GM12864 (cell line): ENCODE data around the gene CYSTM1.

Source experiments
- DNase-seq: peaks from one replicate; pipeline ENCODE4 v3.0.0-alpha.2; 2011; ENCODE audit warnings: low read depth
- H3K4me3 ChIP-seq: 2 replicates; pipeline ENCODE4 v1.5.1; 2011; ENCODE audit warnings: mild to moderate bottlenecking, low read depth, low read length, control low read depth
- TF ChIP-seq, protein P1 (sequence below): IDR thresholded peaks from 2 replicates; pipeline ENCODE4 v1.5.1; 2011; ENCODE audit warnings: low read depth, mild to moderate bottlenecking, moderate library complexity, low read length, control low read depth, inconsistent platforms; ENCODE audit errors: missing control alignments

CYSTM1 gene

DNA sequence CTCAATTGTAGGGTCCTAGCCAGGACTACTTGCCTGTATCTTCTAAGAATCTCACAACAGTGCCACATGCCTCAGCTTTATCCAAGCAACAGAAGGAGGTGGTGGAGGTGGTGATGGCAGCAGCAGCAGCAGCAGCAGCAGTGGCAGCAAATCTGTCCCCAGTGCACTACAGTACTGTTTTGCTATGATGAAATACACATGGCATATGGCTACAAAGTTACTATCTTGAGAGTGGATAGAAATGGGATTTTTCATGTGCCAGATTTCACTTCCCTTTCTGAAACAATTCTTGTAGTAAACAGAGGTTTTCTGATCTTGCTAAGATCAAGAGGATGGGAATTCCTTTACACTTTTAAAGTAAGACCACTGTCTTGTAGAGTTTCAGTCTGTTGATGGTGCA lies 8.1 kb upstream of the CYSTM1 start:
- TF ChIP-seq, protein P1, sequence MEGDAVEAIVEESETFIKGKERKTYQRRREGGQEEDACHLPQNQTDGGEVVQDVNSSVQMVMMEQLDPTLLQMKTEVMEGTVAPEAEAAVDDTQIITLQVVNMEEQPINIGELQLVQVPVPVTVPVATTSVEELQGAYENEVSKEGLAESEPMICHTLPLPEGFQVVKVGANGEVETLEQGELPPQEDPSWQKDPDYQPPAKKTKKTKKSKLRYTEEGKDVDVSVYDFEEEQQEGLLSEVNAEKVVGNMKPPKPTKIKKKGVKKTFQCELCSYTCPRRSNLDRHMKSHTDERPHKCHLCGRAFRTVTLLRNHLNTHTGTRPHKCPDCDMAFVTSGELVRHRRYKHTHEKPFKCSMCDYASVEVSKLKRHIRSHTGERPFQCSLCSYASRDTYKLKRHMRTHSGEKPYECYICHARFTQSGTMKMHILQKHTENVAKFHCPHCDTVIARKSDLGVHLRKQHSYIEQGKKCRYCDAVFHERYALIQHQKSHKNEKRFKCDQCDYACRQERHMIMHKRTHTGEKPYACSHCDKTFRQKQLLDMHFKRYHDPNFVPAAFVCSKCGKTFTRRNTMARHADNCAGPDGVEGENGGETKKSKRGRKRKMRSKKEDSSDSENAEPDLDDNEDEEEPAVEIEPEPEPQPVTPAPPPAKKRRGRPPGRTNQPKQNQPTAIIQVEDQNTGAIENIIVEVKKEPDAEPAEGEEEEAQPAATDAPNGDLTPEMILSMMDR = no peak
- H3K4me3 ChIP-seq = no peak overlapping the region
- no peak for DNase-seq

DNA sequence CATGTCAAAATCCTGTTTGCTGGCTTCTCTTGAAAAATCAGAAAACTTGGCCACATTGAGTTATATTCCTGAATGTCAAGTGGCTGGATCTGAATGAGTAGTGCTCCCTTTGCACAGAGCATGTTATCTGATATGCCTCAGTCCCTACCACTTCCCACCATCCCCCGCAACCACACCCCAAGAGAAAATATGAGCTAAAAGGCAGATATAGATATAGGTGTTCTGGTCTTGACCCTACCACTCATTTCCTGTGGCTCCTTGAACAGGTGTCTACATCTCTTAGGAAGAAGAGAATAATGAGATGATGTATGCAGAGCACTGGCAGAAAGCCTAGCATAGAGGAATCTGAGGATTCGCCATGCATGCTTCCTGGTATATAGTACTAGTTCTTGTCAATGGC lies 6.6 kb upstream of the CYSTM1 start:
- H3K4me3 ChIP-seq = no peak overlapping the region
- TF ChIP-seq, protein P1 = no peak
- no peak for DNase-seq

DNA sequence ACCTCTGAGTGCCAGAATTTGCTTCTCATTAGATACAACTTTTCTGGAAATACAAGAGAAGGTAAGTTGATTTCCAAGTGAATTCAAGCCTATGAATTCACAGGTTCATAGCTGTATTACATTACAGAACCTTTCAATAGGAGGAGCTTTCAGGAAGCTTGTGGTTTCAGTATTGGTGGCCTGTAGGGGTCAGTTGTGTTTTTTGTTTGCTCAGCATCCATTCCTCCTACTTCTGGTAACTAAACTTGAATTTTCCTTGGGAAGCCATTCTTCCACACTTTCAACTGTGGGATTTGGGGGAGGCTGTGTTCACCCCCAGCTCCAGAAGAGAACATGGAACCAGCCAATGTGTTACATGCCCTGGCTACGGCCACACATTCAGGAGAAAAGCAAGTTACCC lies 5.6 kb upstream of the CYSTM1 start:
- TF ChIP-seq, protein P1 = peak; percentile 5
- no peak overlapping the region for H3K4me3 ChIP-seq
- no peak for DNase-seq

GRCh38 chr5:140172483-140172882 lies 2.5 kb upstream of the CYSTM1 start:
- no peak overlapping the region for H3K4me3 ChIP-seq
- TF ChIP-seq, protein P1 = no peak
- DNase-seq = no peak

GRCh38 chr5:140174014-140174413 lies 974 bp upstream of the CYSTM1 start:
- TF ChIP-seq, protein P1 = no peak
- no peak for DNase-seq
- no peak overlapping the region for H3K4me3 ChIP-seq

GRCh38 chr5:140175367-140176030 lies 511 bp downstream of the CYSTM1 start:
- TF ChIP-seq, protein P1 = peak; percentile 12
- DNase-seq = no peak
- H3K4me3 ChIP-seq = peak overlapping the region; percentile 85

GRCh38 chr5:140176031-140176387 lies 1.0 kb downstream of the CYSTM1 start:
- TF ChIP-seq, protein P1 = no peak
- H3K4me3 ChIP-seq = peak overlapping the region; percentile 85
- no peak for DNase-seq
